ENCODE measurements around the gene CD55.

The CD55 gene

DNA sequence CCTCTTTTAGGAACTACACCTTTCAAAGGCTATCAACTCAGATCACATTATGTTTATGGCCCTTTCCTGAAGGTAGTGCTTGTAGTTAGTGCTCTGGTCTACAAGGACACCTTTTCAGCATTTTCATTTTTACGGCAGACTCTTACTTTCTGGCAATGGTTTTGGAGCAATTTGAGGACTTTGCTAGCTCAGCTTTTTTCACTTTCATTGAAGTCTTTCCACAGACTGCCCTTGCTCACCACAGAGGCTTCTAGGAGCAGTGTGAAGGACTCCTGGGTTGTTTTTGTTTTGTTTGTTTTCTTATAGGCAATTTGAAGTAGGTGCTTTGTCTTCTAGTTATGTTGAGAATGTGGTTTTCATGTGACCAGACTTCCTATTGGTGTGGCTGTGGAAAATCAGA lies 43.1 kb downstream of the CD55 start:
- DNase-seq: no peak

DNA sequence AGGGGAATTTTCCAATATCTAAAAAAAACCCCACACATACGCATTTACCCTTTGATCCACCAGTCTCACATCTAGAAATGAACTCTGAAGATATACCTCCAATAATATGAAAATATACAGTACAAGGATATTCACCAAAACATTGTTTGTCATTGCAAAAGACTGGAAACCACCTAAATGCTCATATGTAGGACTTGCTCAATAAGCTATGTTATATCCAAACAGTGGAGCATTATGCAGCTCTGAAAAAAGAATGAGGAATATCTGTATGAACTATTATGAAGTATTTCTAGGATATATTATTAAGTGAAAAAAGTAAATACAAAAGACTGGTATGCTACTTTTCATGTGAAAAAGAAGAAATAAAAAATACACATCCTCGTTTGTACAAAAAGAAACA lies 43.6 kb downstream of the CD55 start:
- DNase-seq: no peak

DNA sequence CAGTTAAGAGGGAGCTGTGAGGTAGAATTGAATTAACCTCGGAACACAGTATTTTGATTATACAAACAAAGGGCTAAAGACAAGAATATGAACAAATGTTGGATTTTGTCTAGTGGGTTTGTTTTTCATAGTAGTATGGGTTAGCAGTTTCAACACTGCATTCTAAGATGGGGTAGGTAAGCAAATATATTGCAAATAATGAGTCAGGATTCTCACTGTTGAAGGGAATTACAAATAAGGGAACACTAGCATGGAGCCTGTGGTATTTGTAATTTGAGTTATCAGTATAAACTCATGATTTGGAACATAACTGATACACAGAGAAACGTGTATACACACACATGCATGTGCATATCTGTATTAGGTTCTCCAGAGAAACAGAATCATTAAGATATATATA lies 44.5 kb downstream of the CD55 start:
- DNase-seq: no peak

DNA sequence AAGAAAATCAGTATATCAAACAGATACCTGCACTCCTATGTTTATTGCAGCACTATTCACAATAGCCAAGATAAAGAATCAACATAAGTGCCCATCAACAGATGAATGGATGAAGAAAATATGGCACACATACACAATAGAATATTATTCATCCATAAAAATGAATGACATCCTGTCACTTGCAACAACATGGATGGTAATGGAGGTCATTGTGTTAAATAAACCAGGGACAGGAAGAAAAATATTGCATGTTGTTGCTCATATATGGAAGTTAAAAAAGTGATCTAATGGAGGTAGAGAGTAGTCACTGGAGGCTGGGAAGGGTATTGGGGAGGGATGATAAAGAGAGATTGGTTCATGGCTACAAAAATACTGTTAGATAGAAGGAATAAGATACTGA lies 67.2 kb downstream of the CD55 start:
- no peak for DNase-seq

GRCh38 chr1:207389728-207390464 lies 68.4 kb downstream of the CD55 start:
- DNase-seq: no peak

- no peak for DNase-seq
These were observed 72.1 kb downstream of the CD55 start for GRCh38 chr1:207393610-207394009.

DNA sequence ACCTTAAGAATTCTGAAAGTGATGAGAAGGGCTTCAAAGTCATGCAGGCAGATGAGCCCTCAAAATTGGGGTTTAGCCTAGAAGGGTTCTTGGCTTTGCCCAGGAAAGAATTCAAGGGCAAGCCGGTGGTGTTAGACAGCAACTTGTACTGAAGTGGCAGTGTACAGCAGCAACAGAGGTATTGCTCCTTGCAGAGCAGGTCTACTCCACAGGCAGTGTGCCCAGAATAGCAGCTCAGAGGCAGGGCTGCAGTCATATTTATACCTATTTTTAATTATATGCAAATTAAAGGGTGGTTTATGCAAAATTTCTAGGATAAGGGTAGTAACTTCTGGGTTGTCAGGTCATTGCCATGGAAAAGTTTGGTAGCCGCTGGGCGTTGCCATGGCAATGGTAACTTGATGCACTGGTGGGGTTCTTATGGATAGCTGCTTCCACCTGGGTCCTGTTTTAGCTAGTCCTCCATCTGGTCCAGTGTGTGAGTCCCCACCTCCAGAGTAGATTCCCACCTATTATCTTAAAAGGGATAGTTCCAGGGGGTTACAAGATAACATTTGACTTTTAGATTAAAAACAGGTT lies 74.8 kb downstream of the CD55 start:
- no peak for DNase-seq

DNA sequence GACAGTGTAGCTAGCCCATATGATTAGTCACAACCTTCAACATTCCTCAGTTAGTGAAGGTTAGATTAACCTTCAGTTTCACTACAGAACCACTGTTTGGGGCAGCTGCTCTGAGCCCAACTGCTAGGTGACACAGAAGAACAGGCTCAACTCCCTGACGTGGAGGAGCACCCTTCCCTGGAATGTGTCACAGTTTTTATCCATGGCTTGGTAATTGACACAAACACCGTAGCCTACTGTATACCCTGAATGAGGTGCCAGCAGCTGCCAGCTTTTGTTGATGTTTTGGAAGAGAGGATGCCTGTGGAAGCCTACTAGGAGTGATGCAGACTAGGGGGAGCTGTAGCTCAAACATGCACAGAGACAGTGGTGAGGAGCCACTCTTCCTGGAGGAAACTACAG lies 76.0 kb downstream of the CD55 start:
- no peak for DNase-seq

DNA sequence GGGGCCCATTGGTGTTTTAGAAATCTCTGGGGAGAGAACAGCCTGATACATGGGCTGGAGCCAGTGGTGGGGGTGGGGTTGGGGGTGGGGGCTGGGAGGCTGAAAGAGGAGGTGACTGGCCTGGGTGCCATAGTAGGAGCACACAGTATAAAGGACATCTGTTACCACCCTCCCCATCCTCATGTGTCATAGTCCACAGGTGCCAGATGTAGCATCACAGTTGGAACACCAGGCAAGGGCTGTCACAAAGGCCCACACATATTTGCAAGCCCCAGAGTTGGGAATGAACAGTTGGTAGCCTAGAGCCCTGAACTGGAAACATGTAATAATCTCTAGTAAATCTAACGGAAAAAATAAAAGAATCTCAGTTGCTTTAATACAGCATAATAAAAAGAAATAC lies 77.5 kb downstream of the CD55 start:
- no peak for DNase-seq

- no peak for DNase-seq
These were observed 80.1 kb downstream of the CD55 start for GRCh38 chr1:207401578-207401977.

DNA sequence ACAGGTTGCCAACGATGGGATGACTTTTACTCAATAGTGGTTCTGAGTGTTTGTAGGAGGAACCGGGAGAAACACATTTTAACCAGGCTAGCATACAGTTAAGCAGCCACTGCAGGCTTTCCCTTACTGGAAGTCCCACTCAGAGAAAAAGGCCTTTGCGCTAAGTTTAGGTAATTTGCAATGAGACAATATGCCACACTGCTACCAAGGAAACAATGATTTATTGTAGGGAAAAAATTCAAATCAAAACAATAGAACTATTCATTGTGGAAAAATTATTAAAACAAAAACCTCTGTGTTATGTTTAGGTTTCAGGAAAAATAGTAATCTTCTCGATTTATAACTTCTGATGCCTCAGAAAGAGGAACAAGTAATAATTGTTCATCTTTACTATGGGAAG lies 81.3 kb downstream of the CD55 start:
- DNase-seq: no peak

GRCh38 chr1:207404849-207405525 lies 83.5 kb downstream of the CD55 start:
- DNase-seq: no peak

GRCh38 chr1:207405814-207406213 lies 84.3 kb downstream of the CD55 start:
- DNase-seq: no peak

GRCh38 chr1:207407655-207408260 lies 86.3 kb downstream of the CD55 start:
- DNase-seq: no peak

Measured in effector CD8-positive, alpha-beta T cell (primary cell).